ENCODE results near the gene CNNM1.

- TF ChIP-seq CTCF (conservative IDR thresholded peaks at IDR 0.05) (no peak), EZH2 (IDR thresholded peaks at IDR 0.05; ENCODE audit: low read depth) (no peak)
These were observed 92.1 kb downstream of the CNNM1 start for GRCh38 chr10:99421233-99421739.
